ENCODE data around the gene AMH. TPM values are rescaled to one million over a fixed set of nuclear protein-coding genes. Genes with fewer than 3 reads are reported as not detected.

The AMH gene
- total and polyA plus RNA-seq, 2 of the 13 experiments (the other 11 are each of a cell fraction or from before 2014, with no cell fraction given): 0.03 to 0.18 TPM

GRCh38 chr19:2270157-2270422 is 21.0 kb downstream of the AMH start (continued):
- TF ChIP-seq REST (IDR thresholded peaks at IDR 0.05; ENCODE audit: borderline replicate concordance in 1 of 2, low read depth in 1 of 2, low read length in 2 of 2) (no peak), ZNF574 (CRISPR knock-in tag; IDR thresholded peaks at IDR 0.05) (0 out of 2 replicates have a peak, but pooled peaks have one; percentile 6), PHF8 (CRISPR knock-in tag; IDR thresholded peaks at IDR 0.05) (peak; percentile 4; the same call in 1 of the 2 replicates)

GRCh38 chr19:2270423-2271233 is 21.5 kb downstream of the AMH start:
- H3K4me3 ChIP-seq (replicated peaks in 1 of 3; ENCODE audit: insufficient read depth in 1 of 3, low read depth in 2 of 3, low read length in 3 of 3): peak overlapping the region; percentile 93 to 96 (median 94)
- H3K9me3 ChIP-seq (ENCODE audit: low read length): no peaks in the 10 kb centered on the region
- peaks cover 39% of the 10 kb centered on the region for H3K79me2 ChIP-seq (ENCODE audit: insufficient read depth, low read length)
- ATAC-seq (peak; percentile 4), FAIRE-seq (no peak), DNase-seq (ENCODE audit: low spot score) (peak; percentile 44)
- peak overlapping the region; percentile 87 for H3K27ac ChIP-seq (ENCODE audit: extremely low read length, insufficient read depth, low read length)
- H3K4me1 ChIP-seq (ENCODE audit: insufficient read depth, low read length): peaks cover 57% of the 10 kb centered on the region
- peaks cover 4 to 17% of the 10 kb centered on the region in 2 experiments; a peak in 4 of 5 replicates for H3K36me3 ChIP-seq (replicated peaks in 1 of 2; ENCODE audit: control insufficient read depth in 1 of 2, insufficient read depth in 2 of 2, low read length in 2 of 2)
- H2AFZ ChIP-seq (ENCODE audit: low read length): no peak overlapping the region
- H4K20me1 ChIP-seq (ENCODE audit: insufficient read depth, low read length): peaks cover 56% of the 10 kb centered on the region
- H3K4me2 ChIP-seq (ENCODE audit: low read depth, low read length): peak overlapping the region; percentile 85
- CTCF ChIA-PET (ENCODE audit: low intra/inter-chr PET ratio, low total read pairs): no interaction called here
- H3K9ac ChIP-seq (ENCODE audit: insufficient read depth, low read depth, low read length): peak overlapping the region; percentile 96
- WGBS (ENCODE audit: low lambda C conversion rate): 0% methylated on average over 10 of the region's 88 CpGs
- intact Hi-C loops (cut with micrococcal nuclease; ENCODE audit: unreplicated experiment) (loop anchor here (5.0 kb wide), 1 partner anchor 33 kb away; the partner anchor contains the start of genes PLEKHJ1 and SF3A2), in situ Hi-C loops (cut with HindIII; ENCODE audit: extremely low pct_ligation_motif_present, low pct_unique_long_range_greater_than_20kb) (no loop called here)
- POLR2A ChIA-PET: interaction anchor here (0.8 to 2.9 kb wide), 6 partner anchors 11 to 122 kb away, joined by 3 to 11 read pairs (median 4); no protein-coding TSS in a partner anchor
- H3K27me3 ChIP-seq (ENCODE audit: control insufficient read depth in 1 of 2, insufficient read depth in 2 of 2, low read length in 2 of 2): no peaks in the 10 kb centered on the region; a peak in 1 of 5 replicates
- no TSS peak for BruUV-seq (replicated peaks)
- TF ChIP-seq PCBP2 (optimal IDR thresholded peaks at IDR 0.05; ENCODE audit: low read depth, low read length, poor library complexity, severe bottlenecking): no peak
- TF ChIP-seq TSC22D2 (CRISPR knock-in tag; IDR thresholded peaks at IDR 0.05; ENCODE audit: borderline replicate concordance): no peak
- peak; percentile 4; the same call in 1 of the 2 replicates for TF ChIP-seq KAT8 (CRISPR knock-in tag; IDR thresholded peaks at IDR 0.05)
- TF ChIP-seq WIZ (CRISPR knock-in tag; IDR thresholded peaks at IDR 0.05): no peak
- TF ChIP-seq TP53 (CRISPR knock-in tag; conservative IDR thresholded peaks at IDR 0.05): no peak
- TF ChIP-seq ZNF580 (CRISPR knock-in tag; IDR thresholded peaks at IDR 0.05; ENCODE audit: borderline replicate concordance, low read depth): no peak
- no peak for TF ChIP-seq SMARCE1 (IDR thresholded peaks at IDR 0.05; ENCODE audit: borderline replicate concordance)
- TF ChIP-seq ZZZ3 (CRISPR knock-in tag; IDR thresholded peaks at IDR 0.05; ENCODE audit: borderline replicate concordance): no peak
- peak in 1 of 2 experiments; percentile 7; a peak in 1 of 4 replicates for TF ChIP-seq EP300 (IDR thresholded peaks at IDR 0.05; ENCODE audit: low read depth in 2 of 2, low read length in 2 of 2)
- TF ChIP-seq EP300 (CRISPR knock-in tag; IDR thresholded peaks at IDR 0.05; ENCODE audit: borderline replicate concordance): no peak
- no peak for TF ChIP-seq FLYWCH1 (CRISPR knock-in tag; IDR thresholded peaks at IDR 0.05)
- TF ChIP-seq RXRA (CRISPR knock-in tag; IDR thresholded peaks at IDR 0.05): peak; percentile 53; the same call in 1 of the 2 replicates
- no peak for TF ChIP-seq NKX3-1 (CRISPR knock-in tag; IDR thresholded peaks at IDR 0.05)

Data from HepG2 (cell line).